ENCODE results near the gene PSTPIP1. TPM values are rescaled to one million over a fixed set of nuclear protein-coding genes. Genes with fewer than 3 reads are reported as not detected.

PSTPIP1 gene
- total RNA-seq, 2 donors from 2014 or later = 1.6 to 7.2 TPM

DNA sequence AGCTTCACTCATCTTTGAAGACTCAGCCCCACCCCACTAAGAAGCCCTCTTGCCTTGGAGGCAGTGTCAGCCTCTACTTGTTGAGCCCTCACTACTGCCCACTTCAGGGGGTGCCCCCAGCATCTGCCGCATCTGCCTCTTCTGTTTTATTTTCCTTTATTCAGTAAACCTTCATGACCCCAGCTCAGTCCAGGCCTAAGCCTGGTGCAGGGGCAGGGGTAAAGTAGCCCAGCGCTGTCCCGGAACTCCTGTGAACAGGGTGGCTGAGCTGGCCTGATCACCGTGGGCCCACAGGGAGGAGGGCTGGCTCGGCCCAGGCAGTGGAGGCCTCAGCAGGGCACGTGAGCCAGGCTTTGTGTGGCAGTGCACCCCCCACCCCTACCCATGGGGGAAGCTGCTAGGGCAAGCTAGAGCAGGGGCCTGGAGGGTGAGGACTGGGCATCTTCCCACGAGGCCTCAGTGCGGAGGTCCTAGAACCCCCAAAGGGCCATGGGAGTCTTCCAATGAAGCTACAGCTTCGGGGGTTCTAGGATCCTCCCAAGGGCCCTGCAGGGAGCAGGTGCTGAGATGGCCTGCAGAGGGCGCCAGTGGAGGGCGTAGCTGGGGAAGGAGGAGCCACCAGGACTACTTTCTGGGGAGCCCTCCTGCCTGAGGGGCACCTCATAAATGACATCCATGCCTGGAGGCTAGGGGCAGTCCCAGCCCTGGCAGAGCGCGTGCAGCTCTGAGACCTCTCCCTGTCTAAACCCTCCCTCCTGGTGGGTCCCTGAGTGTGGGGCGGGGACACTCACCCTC lies 40.0 kb downstream of the PSTPIP1 start:
- DNase-seq = peak; percentile 29 to 60
- ATAC-seq = peak; percentile 27
- intact Hi-C loops (cut with DNase I, micrococcal nuclease) = loop anchor here in 1 of 2 donors (10.0 kb wide), 1 partner anchor 70 kb away; no protein-coding TSS in a partner anchor

DNA sequence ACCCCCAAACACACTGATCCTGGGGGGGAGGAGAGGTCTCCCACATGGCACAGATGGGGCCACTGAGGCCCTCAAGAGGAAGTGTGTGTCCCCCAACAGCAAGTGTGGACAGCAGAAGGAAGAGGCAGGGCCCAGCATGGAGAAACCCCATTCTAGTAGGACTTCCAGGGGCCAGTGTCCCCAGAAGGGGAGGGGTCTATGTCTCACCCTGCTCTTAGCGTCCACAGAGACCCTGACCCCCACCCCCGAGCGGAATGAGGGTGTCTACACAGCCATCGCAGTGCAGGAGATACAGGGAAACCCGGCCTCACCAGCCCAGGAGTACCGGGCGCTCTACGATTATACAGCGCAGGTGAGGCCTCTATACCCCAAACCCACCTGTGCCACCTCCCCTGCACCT lies 40.7 kb downstream of the PSTPIP1 start:
- DNase-seq (peak; percentile 6 to 22), ATAC-seq (peak; percentile 0)
- intact Hi-C loops (cut with DNase I, micrococcal nuclease) = loop anchor here in 1 of 2 donors (10.0 kb wide), 1 partner anchor 69 kb away; no protein-coding TSS in a partner anchor

DNA sequence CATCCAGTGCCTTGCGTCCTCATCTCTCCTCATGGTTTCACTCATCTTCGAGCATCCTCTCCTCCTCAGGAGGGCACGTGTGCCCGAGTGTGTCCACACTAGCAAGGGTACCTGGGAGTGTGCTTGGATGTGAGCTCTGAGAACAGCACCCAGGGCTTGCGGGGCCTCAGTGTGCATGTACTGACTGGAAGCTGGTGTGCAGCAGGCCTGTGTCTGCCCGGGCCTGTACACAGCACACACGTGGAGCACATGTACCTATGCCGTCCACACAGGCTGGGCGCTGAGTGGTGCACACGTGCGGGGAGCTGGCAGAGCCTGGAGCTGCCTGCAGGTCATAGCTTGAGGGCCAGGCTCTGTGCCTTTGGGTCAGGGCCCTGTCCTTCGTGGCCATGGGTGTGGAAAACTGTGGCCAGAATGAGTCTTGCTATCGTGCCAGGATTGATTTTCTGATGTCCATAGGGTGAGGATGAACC lies 41.1 kb downstream of the PSTPIP1 start:
- intact Hi-C loops (cut with DNase I, micrococcal nuclease) = loop anchor here in 1 of 2 donors (10.0 kb wide), 1 partner anchor 69 kb away; no protein-coding TSS in a partner anchor
- DNase-seq (peak in 1 of 2 donors; percentile 8), ATAC-seq (peak; percentile 1)

DNA sequence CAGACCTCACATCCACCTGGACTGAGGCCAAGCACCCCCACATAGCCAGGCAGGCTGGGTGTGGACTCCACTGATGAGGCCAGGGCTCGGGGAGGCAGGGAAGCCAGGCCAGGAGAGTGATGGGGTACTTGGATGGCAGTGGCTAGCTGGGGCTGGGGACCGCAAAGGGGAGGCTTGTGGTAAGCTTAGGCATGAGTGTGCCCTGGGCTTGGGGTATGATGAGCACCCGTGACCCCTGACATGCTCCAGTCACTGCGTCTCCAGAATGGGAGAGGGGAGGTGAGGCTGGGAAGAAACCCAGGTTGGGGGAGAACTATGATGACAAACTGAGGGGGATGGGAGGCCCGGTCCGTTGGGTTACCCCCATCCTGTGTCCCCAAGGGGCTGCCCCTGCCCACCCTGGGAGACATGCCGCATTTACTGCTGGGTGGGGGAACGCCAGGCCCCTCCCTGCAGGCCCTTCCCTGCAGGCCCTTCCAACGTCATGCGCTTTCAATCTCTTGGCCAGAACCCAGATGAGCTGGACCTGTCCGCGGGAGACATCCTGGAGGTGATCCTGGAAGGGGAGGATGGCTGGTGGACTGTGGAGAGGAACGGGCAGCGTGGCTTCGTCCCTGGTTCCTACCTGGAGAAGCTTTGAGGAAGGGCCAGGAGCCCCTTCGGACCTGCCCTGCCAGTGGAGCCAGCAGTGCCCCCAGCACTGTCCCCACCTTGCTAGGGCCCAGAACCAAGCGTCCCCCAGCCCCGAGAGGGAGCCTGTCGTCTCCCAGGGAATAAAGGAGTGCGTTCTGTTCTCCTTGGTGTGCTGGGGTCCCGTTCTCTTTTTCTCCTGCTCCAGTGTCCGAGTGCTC lies 41.8 kb downstream of the PSTPIP1 start:
- intact Hi-C loops (cut with DNase I, micrococcal nuclease) = loop anchor here in 1 of 2 donors (10.0 kb wide), 1 partner anchor 68 kb away; no protein-coding TSS in a partner anchor
- ATAC-seq = no peak
- DNase-seq = peak; percentile 17 to 20

- ATAC-seq (no peak), DNase-seq (peak; percentile 10 to 21)
- intact Hi-C loops (cut with DNase I, micrococcal nuclease) = loop anchor here in 1 of 2 donors (10.0 kb wide), 1 partner anchor 67 kb away; no protein-coding TSS in a partner anchor
Observed at GRCh38 chr15:77037388-77038209, 42.7 kb downstream of the PSTPIP1 start.

GRCh38 chr15:77038312-77039216 lies 43.6 kb downstream of the PSTPIP1 start:
- intact Hi-C loops (cut with DNase I, micrococcal nuclease) = loop anchor here in 1 of 2 donors (10.0 kb wide), 1 partner anchor 66 kb away; no protein-coding TSS in a partner anchor
- ATAC-seq = peak; percentile 49
- peak in 1 of 2 donors; percentile 41 for DNase-seq

DNA sequence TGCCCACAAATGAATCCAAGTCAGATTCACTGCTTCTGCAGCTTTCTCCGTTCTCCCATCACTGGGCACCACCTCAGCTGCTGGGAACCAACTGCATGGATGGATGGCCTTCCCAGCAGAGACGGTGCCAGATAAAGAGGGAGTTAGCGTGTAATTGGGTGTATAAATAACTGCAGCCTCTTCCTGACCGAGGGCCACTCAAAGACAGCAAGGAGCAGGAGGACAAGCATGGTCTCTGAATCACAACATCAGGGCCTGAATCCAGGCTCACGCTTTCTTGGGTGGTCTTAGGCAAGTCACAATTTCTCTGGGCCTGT lies 44.2 kb downstream of the PSTPIP1 start:
- intact Hi-C loops (cut with DNase I, micrococcal nuclease) = loop anchor here in 1 of 2 donors (10.0 kb wide), 1 partner anchor 66 kb away; no protein-coding TSS in a partner anchor
- DNase-seq (no peak), ATAC-seq (no peak)

GRCh38 chr15:77039848-77040247 lies 44.9 kb downstream of the PSTPIP1 start:
- ATAC-seq = no peak
- intact Hi-C loops (cut with DNase I, micrococcal nuclease) = loop anchor here in 1 of 2 donors (10.0 kb wide), 1 partner anchor 65 kb away; no protein-coding TSS in a partner anchor
- DNase-seq = no peak

GRCh38 chr15:77040673-77041072 lies 45.7 kb downstream of the PSTPIP1 start:
- intact Hi-C loops (cut with DNase I, micrococcal nuclease) = no loop called here
- ATAC-seq = no peak
- DNase-seq = no peak

- peak; percentile 27 for ATAC-seq
- intact Hi-C loops (cut with DNase I, micrococcal nuclease) = no loop called here
- DNase-seq = no peak
Observed at GRCh38 chr15:77042245-77042919, 47.5 kb downstream of the PSTPIP1 start.

- ATAC-seq (no peak), DNase-seq (no peak)
- intact Hi-C loops (cut with DNase I, micrococcal nuclease) = no loop called here
Observed at GRCh38 chr15:77042955-77043920, 48.3 kb downstream of the PSTPIP1 start.

DNA sequence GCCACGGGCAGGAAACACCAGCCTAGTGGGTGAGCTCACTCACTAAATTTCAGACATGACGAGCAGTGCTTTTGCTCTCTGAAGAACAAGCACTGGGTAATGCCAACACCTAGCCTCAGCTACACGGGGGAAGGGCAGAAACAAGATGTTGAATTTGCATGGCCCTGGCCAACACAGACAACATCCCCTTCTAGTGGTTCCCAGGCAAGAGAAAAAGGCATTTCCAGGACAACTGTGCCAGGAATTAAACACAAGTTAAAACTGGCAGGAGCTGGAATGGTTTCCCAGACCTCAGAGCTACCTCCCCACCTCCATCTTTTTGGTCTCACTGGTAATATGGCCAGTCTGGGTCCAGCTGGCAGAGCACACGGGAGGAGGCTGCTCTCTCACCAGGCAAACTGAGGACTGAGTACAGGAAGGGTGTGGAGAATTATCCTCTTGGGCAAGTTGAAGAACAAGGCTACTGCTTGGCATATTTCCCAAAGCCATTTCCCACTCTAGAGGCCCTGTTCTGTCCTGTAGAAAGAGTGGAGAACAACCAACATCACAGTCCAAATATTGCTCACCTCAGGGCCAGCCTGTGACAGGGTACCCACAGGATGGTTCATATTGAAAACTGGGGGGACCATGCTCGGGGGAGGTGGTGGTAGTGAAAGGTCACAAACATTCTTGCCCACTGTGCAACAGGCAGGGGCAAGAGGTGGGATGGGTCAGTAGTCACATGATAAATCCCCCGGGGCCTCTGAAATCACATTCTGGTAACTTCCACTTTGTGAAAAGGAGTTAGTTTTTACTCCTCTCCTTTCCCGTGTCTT lies 49.5 kb downstream of the PSTPIP1 start:
- ATAC-seq = peak; percentile 33
- peak in 1 of 2 donors; percentile 22 for DNase-seq
- intact Hi-C loops (cut with DNase I, micrococcal nuclease) = no loop called here

- DNase-seq (no peak), ATAC-seq (no peak)
- intact Hi-C loops (cut with DNase I, micrococcal nuclease) = no loop called here
Observed at GRCh38 chr15:77045985-77046384, 51.1 kb downstream of the PSTPIP1 start.

DNA sequence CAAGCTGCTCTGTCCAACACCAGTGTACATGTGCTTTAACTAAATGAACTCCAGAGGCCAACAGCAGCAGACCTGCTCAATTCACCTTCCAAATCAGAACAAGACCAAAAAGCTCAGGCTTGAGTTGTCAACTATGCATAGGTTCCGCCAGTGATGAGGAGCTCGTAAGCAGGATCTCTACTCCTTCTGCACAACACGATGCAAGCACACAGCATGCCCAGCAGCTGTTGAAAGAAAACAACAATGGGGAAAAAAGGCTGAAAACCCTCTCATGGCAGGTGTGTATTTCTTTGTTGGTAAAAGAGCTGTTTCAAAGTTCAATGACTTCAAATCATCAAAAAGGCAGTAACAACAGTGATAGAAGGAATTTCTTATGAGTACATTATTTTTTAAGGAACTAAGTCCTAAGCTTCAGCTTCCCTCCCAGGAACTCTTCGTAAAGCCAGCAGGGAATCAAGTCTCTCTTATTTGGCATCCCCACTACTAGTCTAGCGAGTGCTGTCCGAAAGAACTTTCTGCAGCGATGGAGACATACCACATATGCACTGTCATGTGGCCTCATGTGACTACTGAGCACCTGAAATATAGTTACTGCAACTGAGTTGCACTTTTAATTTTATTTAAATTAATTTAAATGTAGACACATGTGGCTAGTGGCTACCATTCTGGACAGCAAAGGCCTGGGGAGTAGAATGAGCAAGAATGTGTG lies 51.9 kb downstream of the PSTPIP1 start:
- ATAC-seq (no peak), DNase-seq (no peak)
- intact Hi-C loops (cut with DNase I, micrococcal nuclease) = no loop called here
